Measurements from ENCODE around the gene DKC1.

GRCh38 chrX:154734061-154734781, 28.4 kb upstream of the DKC1 start:
- TF ChIP-seq CTCF (conservative IDR thresholded peaks at IDR 0.05 in 1 of 2, IDR thresholded peaks at IDR 0.05 in 1 of 2; ENCODE audit: extremely low read depth in 1 of 2, insufficient read depth in 1 of 2, low read depth in 1 of 2, low read length in 2 of 2) (no peak), EZH2 (IDR thresholded peaks at IDR 0.05; ENCODE audit: borderline replicate concordance, low read length) (no peak)

Measured in mammary epithelial cell (primary cell).